Measurements from ENCODE around the gene IQGAP3. TPM values are rescaled to one million over a fixed set of nuclear protein-coding genes. Genes with fewer than 3 reads are reported as not detected.

Gene IQGAP3
- total RNA-seq, 1 donor from 2014 or later = 0.55 TPM

GRCh38 chr1:156513185-156513584 is 59.2 kb downstream of the IQGAP3 start:
- DNase-seq (ENCODE audit: low spot score) = no peak

- DNase-seq (ENCODE audit: low spot score) = no peak
Observed at GRCh38 chr1:156511644-156512043, 60.7 kb downstream of the IQGAP3 start.

GRCh38 chr1:156510709-156511108 is 61.7 kb downstream of the IQGAP3 start:
- no peak for DNase-seq (ENCODE audit: low spot score)

GRCh38 chr1:156509424-156510034 is 62.8 kb downstream of the IQGAP3 start:
- DNase-seq (ENCODE audit: low spot score) = no peak

GRCh38 chr1:156508955-156509234 is 63.5 kb downstream of the IQGAP3 start:
- DNase-seq (ENCODE audit: low spot score) = no peak

- DNase-seq (ENCODE audit: low spot score) = no peak
Observed at GRCh38 chr1:156508205-156508954, 64.0 kb downstream of the IQGAP3 start.

- no peak for DNase-seq (ENCODE audit: low spot score)
Observed at GRCh38 chr1:156506450-156506849, 65.9 kb downstream of the IQGAP3 start.

GRCh38 chr1:156505679-156506298 is 66.6 kb downstream of the IQGAP3 start:
- no peak for DNase-seq (ENCODE audit: low spot score)

- DNase-seq (ENCODE audit: low spot score) = peak; percentile 100
Observed at GRCh38 chr1:156504821-156505678, 67.3 kb downstream of the IQGAP3 start.

- DNase-seq (ENCODE audit: low spot score) = no peak
Observed at GRCh38 chr1:156504438-156504813, 67.9 kb downstream of the IQGAP3 start.

GRCh38 chr1:156503698-156504437 is 68.5 kb downstream of the IQGAP3 start:
- no peak for DNase-seq (ENCODE audit: low spot score)

GRCh38 chr1:156502894-156503697 is 69.3 kb downstream of the IQGAP3 start:
- DNase-seq (ENCODE audit: low spot score) = no peak

- DNase-seq (ENCODE audit: low spot score) = no peak
Observed at GRCh38 chr1:156502391-156502893, 69.9 kb downstream of the IQGAP3 start.

- peak; percentile 98 for DNase-seq (ENCODE audit: low spot score)
Observed at GRCh38 chr1:156500793-156501506, 71.4 kb downstream of the IQGAP3 start.

- no peak for DNase-seq (ENCODE audit: low spot score)
Observed at GRCh38 chr1:156500543-156500792, 71.9 kb downstream of the IQGAP3 start, which contains the start of gene MEF2D. Gene MEF2D, minus strand, starts transcription at chr1:156500775. Its CDS starts 17,483 bp downstream, at chr1:156483292.

GRCh38 chr1:156499842-156500542 is 72.4 kb downstream of the IQGAP3 start:
- no peak for DNase-seq (ENCODE audit: low spot score)

GRCh38 chr1:156499194-156499841 is 73.0 kb downstream of the IQGAP3 start:
- no peak for DNase-seq (ENCODE audit: low spot score)

- DNase-seq (ENCODE audit: low spot score) = no peak
Observed at GRCh38 chr1:156498432-156499193, 73.8 kb downstream of the IQGAP3 start.

Data from mesenteric fat pad (tissue), 1 donor.